Erythroblast (primary cell): Measurements from ENCODE around the gene SPPL2C.

Experiments
- GATA1 ChIP-seq: IDR thresholded peaks from 2 replicates; pipeline ENCODE4 v1.6.1; 2011; ENCODE audit warnings: low read depth, mild to moderate bottlenecking, control low read depth, low read length, moderate library complexity
- POLR2A ChIP-seq: IDR thresholded peaks from 2 replicates; pipeline ENCODE4 v1.6.1; 2011; ENCODE audit warnings: mild to moderate bottlenecking, low read length

GRCh38 chr17:45851464-45851863 is 6.8 kb downstream of the SPPL2C start:
- TF ChIP-seq POLR2A (no peak), GATA1 (no peak)
